ENCODE results near the gene CSTB.

DNA sequence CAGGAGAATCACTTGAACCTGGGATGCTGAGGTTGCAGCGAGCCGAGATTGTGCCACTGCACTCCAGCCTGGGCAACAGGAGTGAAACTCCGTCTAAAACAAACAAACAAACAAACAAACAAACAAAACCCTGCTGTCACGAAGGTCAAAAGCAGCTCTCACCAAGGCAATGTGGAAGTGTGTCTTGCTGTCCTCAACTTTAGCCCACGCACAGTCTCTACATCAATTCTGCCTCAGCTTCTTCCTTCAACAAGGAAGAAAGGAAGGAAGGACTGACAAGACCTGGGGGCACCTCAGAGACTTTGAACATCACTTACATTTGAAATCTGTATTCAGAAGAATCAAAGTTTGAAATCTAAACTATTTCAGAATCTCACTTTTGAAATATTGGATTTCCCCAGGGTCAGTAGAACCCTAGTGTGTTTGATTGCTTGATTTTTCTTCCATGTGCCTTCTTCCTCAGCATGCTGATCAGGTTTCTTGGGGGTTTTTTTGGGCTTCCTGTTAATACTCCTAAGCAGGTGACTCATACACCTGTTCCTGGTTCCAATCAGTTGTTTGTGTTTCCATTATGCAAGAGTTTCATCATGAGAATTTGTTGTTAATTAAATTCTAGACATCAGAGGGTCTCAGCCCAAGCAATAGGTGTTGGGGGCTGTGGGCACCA is 6.5 kb upstream of the CSTB start:
- TF ChIP-seq POLR2A (IDR thresholded peaks at IDR 0.05; ENCODE audit: low read depth, low read length) = no peak
- no peak for TF ChIP-seq POLR2AphosphoS5 (IDR thresholded peaks at IDR 0.05; ENCODE audit: low read depth, low read length)

All from GM12891 (cell line).